ENCODE measurements around the gene AGAP6.
"Not testable (repeated sequence)": the region's sequence is repeated elsewhere in the genome, so short reads cannot be mapped to it uniquely, and the experiment has no call there.

The AGAP6 gene

GRCh38 chr10:50033481-50033880 lies 45.3 kb downstream of the AGAP6 start:
- H3K27me3 ChIP-seq (ENCODE audit: insufficient read depth, low read depth, severe bottlenecking): no peaks in the 10 kb centered on the region
- DNase-seq: no peak
- no peaks in the 10 kb centered on the region for H3K9me3 ChIP-seq (ENCODE audit: severe bottlenecking)
- no peaks in the 10 kb centered on the region for H3K36me3 ChIP-seq
- no peak overlapping the region for H3K4me3 ChIP-seq (ENCODE audit: low read depth, low read length)
- no peak overlapping the region for H3K27ac ChIP-seq
- no peak for TF ChIP-seq CTCF (IDR thresholded peaks at IDR 0.05; ENCODE audit: low read depth, low read length)

GRCh38 chr10:50035337-50035736 lies 47.1 kb downstream of the AGAP6 start:
- DNase-seq; H3K36me3 ChIP-seq; H3K4me3 ChIP-seq (ENCODE audit: low read depth, low read length); H3K27ac ChIP-seq; H3K9me3 ChIP-seq (ENCODE audit: severe bottlenecking); H3K27me3 ChIP-seq (ENCODE audit: insufficient read depth, low read depth, severe bottlenecking): not testable (repeated sequence)

DNA sequence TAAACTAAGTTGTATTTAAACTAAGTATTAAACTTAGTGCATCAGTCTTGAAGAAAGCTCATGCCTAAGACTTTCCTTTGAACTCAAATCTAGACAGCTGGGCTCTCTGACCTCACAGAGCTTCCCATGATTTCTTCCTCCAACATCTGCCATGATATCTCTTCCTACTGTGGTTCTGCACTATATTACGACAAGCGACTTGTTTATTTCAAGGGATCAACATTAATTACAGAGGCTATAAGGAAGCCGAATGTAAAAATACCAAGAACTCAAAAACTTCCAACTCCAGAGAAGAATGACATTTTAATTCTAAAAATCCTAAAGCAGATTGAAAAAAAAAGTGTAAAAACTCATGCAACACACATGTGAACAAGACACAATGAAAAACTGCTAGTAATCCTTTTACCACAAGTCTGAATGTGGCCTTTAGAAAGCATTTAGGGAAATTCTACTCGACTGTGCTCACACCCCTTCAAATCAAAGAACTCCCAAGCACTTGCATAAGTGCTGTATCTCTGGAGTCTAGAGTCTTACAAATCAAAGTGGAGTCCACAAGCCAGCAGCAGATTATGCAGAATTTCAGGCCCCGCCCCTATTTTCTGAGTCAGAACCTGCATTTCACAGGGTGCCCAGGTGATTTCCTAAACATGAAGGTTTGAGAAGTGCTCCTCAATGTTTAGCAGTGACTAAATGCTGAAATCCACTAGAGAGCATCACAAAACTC lies 56.9 kb downstream of the AGAP6 start:
- H3K27me3 ChIP-seq (ENCODE audit: insufficient read depth, low read depth, severe bottlenecking): no peaks in the 10 kb centered on the region
- H3K4me3 ChIP-seq (ENCODE audit: low read depth, low read length): no peak overlapping the region
- no peaks in the 10 kb centered on the region for H3K36me3 ChIP-seq
- H3K27ac ChIP-seq: no peak overlapping the region
- TF ChIP-seq CTCF (IDR thresholded peaks at IDR 0.05; ENCODE audit: low read depth, low read length): no peak
- DNase-seq: no peak
- H3K9me3 ChIP-seq (ENCODE audit: severe bottlenecking): no peaks in the 10 kb centered on the region

GRCh38 chr10:50046457-50046856 lies 58.3 kb downstream of the AGAP6 start:
- DNase-seq; H3K27ac ChIP-seq; H3K4me3 ChIP-seq (ENCODE audit: low read depth, low read length); H3K36me3 ChIP-seq; H3K27me3 ChIP-seq (ENCODE audit: insufficient read depth, low read depth, severe bottlenecking); H3K9me3 ChIP-seq (ENCODE audit: severe bottlenecking): not testable (repeated sequence)

DNA sequence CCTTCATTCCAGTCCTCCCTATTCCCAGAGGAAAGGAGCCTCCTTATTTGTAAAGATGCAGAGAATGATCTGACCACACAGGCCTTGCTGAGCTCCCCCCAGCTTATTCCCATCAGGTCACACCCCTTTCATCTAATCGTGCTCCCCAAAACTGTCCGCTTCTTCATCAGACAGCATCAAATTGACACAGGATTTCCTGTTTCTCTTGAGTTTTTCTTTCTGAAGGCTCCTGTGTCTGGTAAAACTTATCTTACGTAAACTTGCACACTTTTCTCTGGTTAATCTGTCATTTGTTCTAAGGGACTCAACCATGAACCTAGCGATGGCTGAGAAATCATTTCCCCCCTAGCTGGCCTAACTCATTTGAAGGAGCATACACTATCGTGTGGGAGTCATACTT lies 59.4 kb downstream of the AGAP6 start:
- H3K27me3 ChIP-seq (ENCODE audit: insufficient read depth, low read depth, severe bottlenecking); H3K36me3 ChIP-seq; H3K4me3 ChIP-seq (ENCODE audit: low read depth, low read length); H3K27ac ChIP-seq; DNase-seq; H3K9me3 ChIP-seq (ENCODE audit: severe bottlenecking): not testable (repeated sequence)

GRCh38 chr10:50051995-50052660 lies 63.9 kb downstream of the AGAP6 start:
- not testable (repeated sequence) for H3K27ac ChIP-seq, DNase-seq

DNA sequence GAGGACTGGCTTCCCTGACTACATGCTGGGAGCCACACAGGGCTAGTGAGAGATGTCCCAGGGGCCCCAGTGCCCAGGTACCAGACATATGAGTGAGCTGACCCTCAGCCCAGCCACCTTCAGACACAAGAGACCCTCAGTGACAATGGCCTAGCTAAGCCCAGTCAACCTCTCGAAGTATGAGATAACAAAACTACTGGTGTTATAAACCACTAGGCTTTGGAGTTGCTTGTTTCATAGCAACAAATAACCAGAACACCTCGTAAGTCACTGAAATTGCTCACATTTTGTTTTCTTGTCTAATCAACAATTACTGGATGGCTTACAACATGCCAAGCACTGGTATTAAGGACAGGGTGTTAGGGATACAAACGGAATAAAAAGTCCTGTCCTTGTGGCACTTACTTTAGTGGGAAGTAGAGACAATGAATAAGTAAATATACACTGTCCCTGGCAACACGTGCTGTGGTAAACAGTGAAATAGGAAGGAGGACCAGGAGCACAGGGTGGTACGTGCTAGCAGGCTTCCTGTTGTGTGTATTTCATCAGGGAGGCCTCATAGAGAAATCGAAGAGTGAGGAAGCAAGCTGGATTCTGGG lies 64.7 kb downstream of the AGAP6 start:
- not testable (repeated sequence) for H3K27me3 ChIP-seq (ENCODE audit: insufficient read depth, low read depth, severe bottlenecking); H3K4me3 ChIP-seq (ENCODE audit: low read depth, low read length); H3K36me3 ChIP-seq; H3K27ac ChIP-seq; DNase-seq; H3K9me3 ChIP-seq (ENCODE audit: severe bottlenecking)

More at GRCh38 chr10:50051995-50052660, 63.9 kb downstream of the AGAP6 start:
- not testable (repeated sequence) for H3K27me3 ChIP-seq (ENCODE audit: insufficient read depth, low read depth, severe bottlenecking); H3K36me3 ChIP-seq; H3K4me3 ChIP-seq (ENCODE audit: low read depth, low read length); H3K9me3 ChIP-seq (ENCODE audit: severe bottlenecking)

DNA sequence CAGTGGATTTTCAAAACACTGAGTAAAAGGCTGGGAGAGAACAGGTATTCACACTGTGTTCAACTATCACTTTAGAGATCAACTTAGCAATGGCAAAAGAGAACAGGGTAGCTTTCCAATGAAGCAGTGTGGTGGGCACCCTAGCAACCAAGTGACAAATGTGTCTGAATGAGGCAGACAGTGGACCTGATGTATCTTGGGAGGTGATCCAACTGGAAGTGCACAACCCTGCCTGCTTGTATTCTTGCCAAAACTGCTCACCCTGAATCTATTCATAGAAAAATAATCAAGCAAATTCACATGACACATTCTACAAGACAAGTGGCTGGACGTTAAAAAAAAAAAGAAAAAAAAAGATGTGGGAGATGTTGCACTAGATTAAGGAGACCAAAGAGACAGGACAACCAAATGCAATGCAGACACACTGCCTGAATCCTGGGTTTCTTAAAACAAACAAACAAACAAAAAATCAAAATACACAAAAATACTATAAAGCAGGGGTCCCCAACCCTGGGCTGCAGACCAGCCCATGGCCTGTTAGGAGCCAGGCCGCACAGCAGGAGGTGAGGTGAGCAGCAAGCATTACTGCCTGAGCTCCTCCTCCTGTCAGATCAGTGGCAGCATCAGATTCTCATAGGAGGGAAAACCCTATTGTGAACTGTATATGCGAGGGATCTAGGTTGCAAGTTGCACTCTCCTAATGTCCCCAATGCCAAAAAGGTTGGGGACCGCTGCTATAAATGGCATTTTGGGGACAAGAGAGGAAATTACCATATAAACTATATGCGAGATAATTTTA lies 67.5 kb downstream of the AGAP6 start:
- H3K27me3 ChIP-seq (ENCODE audit: insufficient read depth, low read depth, severe bottlenecking); DNase-seq: not testable (repeated sequence)

GRCh38 chr10:50056654-50057053 lies 68.4 kb downstream of the AGAP6 start:
- H3K27ac ChIP-seq; H3K36me3 ChIP-seq; H3K9me3 ChIP-seq (ENCODE audit: severe bottlenecking); H3K4me3 ChIP-seq (ENCODE audit: low read depth, low read length); DNase-seq; H3K27me3 ChIP-seq (ENCODE audit: insufficient read depth, low read depth, severe bottlenecking): not testable (repeated sequence)

More for the DNA sequence above, 67.5 kb downstream of the AGAP6 start:
- not testable (repeated sequence) for H3K4me3 ChIP-seq (ENCODE audit: low read depth, low read length); H3K36me3 ChIP-seq; H3K27ac ChIP-seq; H3K9me3 ChIP-seq (ENCODE audit: severe bottlenecking)

DNA sequence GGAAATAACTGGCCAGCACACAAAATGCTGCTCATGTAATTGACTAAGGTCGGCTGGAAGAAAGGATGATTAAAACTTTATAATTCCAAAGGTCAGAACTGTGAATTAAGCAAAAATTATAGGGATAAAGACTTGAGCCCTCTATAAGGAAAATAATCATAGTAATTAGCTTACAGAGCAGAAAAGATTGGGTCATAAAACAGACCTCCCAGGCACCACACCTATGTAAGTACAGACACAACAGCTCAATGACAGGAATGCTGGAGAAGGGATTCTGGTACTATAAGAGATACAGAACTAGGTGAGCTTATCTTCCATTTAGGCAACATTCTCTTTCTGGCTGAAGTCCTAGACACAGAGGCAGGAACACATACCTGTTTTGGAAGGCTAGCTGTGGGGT lies 70.5 kb downstream of the AGAP6 start:
- H3K27me3 ChIP-seq (ENCODE audit: insufficient read depth, low read depth, severe bottlenecking); H3K36me3 ChIP-seq; DNase-seq; H3K27ac ChIP-seq; H3K9me3 ChIP-seq (ENCODE audit: severe bottlenecking); H3K4me3 ChIP-seq (ENCODE audit: low read depth, low read length): not testable (repeated sequence)

DNA sequence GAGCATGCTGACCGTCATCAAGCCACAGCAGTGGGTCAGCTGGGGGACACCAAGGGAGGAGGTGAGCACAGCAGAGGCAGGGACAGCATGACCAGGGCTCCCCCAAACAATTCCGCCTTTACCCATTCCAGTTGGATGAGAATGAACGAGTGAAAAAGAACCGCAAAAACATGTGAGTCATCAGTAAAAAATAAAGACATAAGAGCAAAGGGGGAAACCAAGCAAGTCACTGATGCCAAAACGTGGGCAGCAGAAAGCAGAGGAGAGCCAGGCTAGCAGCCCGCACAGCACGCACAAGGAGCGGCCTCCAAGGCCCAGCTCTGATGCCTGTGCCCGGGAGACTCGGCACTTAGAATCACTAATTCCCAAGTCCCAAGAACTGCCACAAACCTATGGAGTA lies 71.7 kb downstream of the AGAP6 start:
- not testable (repeated sequence) for H3K4me3 ChIP-seq (ENCODE audit: low read depth, low read length); H3K9me3 ChIP-seq (ENCODE audit: severe bottlenecking); H3K36me3 ChIP-seq; H3K27me3 ChIP-seq (ENCODE audit: insufficient read depth, low read depth, severe bottlenecking); H3K27ac ChIP-seq; DNase-seq

Measured in WERI-Rb-1 (cell line).